Measurements from ENCODE around the gene CHAC2.
"Not testable (repeated sequence)": the region's sequence is repeated elsewhere in the genome, so short reads cannot be mapped to it uniquely, and the experiment has no call there.

CHAC2 gene

GRCh38 chr2:53820711-53821110 lies 53.1 kb downstream of the CHAC2 start:
- DNase-seq (ENCODE audit: extremely low read depth, insufficient read length): no peak
- Histone ChIP-seq H3K4me3 (replicated peaks; ENCODE audit: low read depth, low read length) (no peak overlapping the region), H3K36me3 (ENCODE audit: control insufficient read depth, insufficient read depth, low read length) (peaks cover 6% of the 10 kb centered on the region), H3K27me3 (replicated peaks; ENCODE audit: control insufficient read depth, insufficient read depth, low read length) (no peaks in the 10 kb centered on the region)
- no peak for TF ChIP-seq CTCF (IDR thresholded peaks at IDR 0.05; ENCODE audit: insufficient read depth, low read length, poor library complexity, severe bottlenecking)

GRCh38 chr2:53821810-53822209 lies 54.2 kb downstream of the CHAC2 start:
- peaks cover 4% of the 10 kb centered on the region for H3K36me3 ChIP-seq (ENCODE audit: control insufficient read depth, insufficient read depth, low read length)
- no peak for DNase-seq (ENCODE audit: extremely low read depth, insufficient read length)
- no peak overlapping the region for H3K4me3 ChIP-seq (replicated peaks; ENCODE audit: low read depth, low read length)
- H3K27me3 ChIP-seq (replicated peaks; ENCODE audit: control insufficient read depth, insufficient read depth, low read length): no peaks in the 10 kb centered on the region
- no peak for TF ChIP-seq CTCF (IDR thresholded peaks at IDR 0.05; ENCODE audit: insufficient read depth, low read length, poor library complexity, severe bottlenecking)

GRCh38 chr2:53823639-53824038 lies 56.0 kb downstream of the CHAC2 start:
- peak; percentile 6 for DNase-seq (ENCODE audit: extremely low read depth, insufficient read length)
- not testable (repeated sequence) for H3K36me3 ChIP-seq (ENCODE audit: control insufficient read depth, insufficient read depth, low read length); H3K4me3 ChIP-seq (replicated peaks; ENCODE audit: low read depth, low read length); H3K27me3 ChIP-seq (replicated peaks; ENCODE audit: control insufficient read depth, insufficient read depth, low read length)
- peak; percentile 9 for TF ChIP-seq CTCF (IDR thresholded peaks at IDR 0.05; ENCODE audit: insufficient read depth, low read length, poor library complexity, severe bottlenecking)
